ENCODE results near the gene CLIC2.

- TF ChIP-seq CTCF (IDR thresholded peaks at IDR 0.05): no peak
- no peak for TF ChIP-seq POLR2A (IDR thresholded peaks at IDR 0.05)
Measured at GRCh38 chrX:155266439-155266838, 68.0 kb downstream of the CLIC2 start.

Data from esophagus squamous epithelium (tissue), 4 donors.